ENCODE data around the gene CD58.

GRCh38 chr1:116518400-116518799 lies 52.4 kb downstream of the CD58 start:
- TF ChIP-seq CTCF (conservative IDR thresholded peaks at IDR 0.05) (no peak), EZH2 (IDR thresholded peaks at IDR 0.05; ENCODE audit: low read depth) (no peak)
